PC-9 (cell line): ENCODE data around the gene NXF1. TPM values are rescaled to one million over a fixed set of nuclear protein-coding genes. Genes with fewer than 3 reads are reported as not detected.
"Not testable (repeated sequence)": the region's sequence is repeated elsewhere in the genome, so short reads cannot be mapped to it uniquely, and the experiment has no call there.

Experiments
- BruUV-seq: library from RNA; stranded (reverse); fragments of 400-500 nt; replicated peaks from 2 replicates; lab custom pipeline; 2021; lab: Mats Ljungman, UMichigan
- CTCF ChIA-PET: fragments of 300-600 bp; sonication (Branson Sonifier 250); formaldehyde crosslinking; loops from one replicate; lab custom pipeline; 2022; ENCODE audit warnings: antibody characterized with exemption; lab: Charles Lee
- POLR2A ChIA-PET: fragments of 300-600 bp; sonication (Branson Sonifier 250); formaldehyde crosslinking; loops from one replicate; lab custom pipeline; 2022; ENCODE audit warnings: antibody characterized with exemption; ENCODE audit not compliant: unreplicated experiment; lab: Charles Lee
- DNase-seq, 2 experiments: peaks; one replicate each; pipeline versions ENCODE4 v3.0.0 to v3.0.0-alpha.2; 2015 to 2022; ENCODE audit warnings: mixed read lengths in 1 of 2
- H2AFZ ChIP-seq: fragments of 200-600 bp; sonication (generic); 2 replicates; pipeline ENCODE4 v1.8.1; 2017; ENCODE audit warnings: antibody characterized with exemption
- H3F3A ChIP-seq: fragments of 200-600 bp; sonication (generic); 2 replicates; pipeline ENCODE4 v1.8.1; 2017; ENCODE audit warnings: antibody characterized with exemption, mild to moderate bottlenecking, low read depth; ENCODE audit not compliant: insufficient read depth
- H3K27ac ChIP-seq: fragments of 200-600 bp; sonication (generic); 2 replicates; pipeline ENCODE4 v1.6.1; 2016; ENCODE audit warnings: mixed run types
- H3K27me3 ChIP-seq: fragments of 200-600 bp; sonication (generic); 2 replicates; pipeline ENCODE4 v1.6.1; 2016; ENCODE audit warnings: low read depth, mixed run types; ENCODE audit not compliant: insufficient read depth
- H3K36me3 ChIP-seq: fragments of 200-600 bp; sonication (generic); 2 replicates; pipeline ENCODE4 v1.6.1; 2016; ENCODE audit warnings: low read depth, mixed run types
- H3K4me1 ChIP-seq: fragments of 200-600 bp; sonication (generic); replicated peaks from 2 replicates; pipeline ENCODE4 v1.6.1; 2016; ENCODE audit warnings: mixed run types; ENCODE audit not compliant: insufficient read depth
- H3K4me2 ChIP-seq: fragments of 200-600 bp; sonication (generic); 2 replicates; pipeline ENCODE4 v1.6.1; 2017; ENCODE audit warnings: mixed run types
- H3K4me3 ChIP-seq: fragments of 200-600 bp; sonication (generic); 2 replicates; pipeline ENCODE4 v1.6.1; 2016; ENCODE audit warnings: mixed run types
- H3K79me2 ChIP-seq: fragments of 200-600 bp; sonication (generic); 2 replicates; pipeline ENCODE4 v1.6.1; 2017; ENCODE audit warnings: low read depth, mixed run types
- H3K9me2 ChIP-seq: fragments of 200-600 bp; sonication (generic); 2 replicates; pipeline ENCODE4 v1.8.1; 2017; ENCODE audit warnings: mild to moderate bottlenecking; ENCODE audit not compliant: insufficient read depth
- H3K9me3 ChIP-seq: fragments of 200-600 bp; sonication (generic); 2 replicates; pipeline ENCODE4 v1.8.1; 2016; ENCODE audit warnings: low read depth; ENCODE audit not compliant: insufficient read depth
- H4K20me1 ChIP-seq: fragments of 200-600 bp; sonication (generic); 2 replicates; pipeline ENCODE4 v1.8.1; 2017; ENCODE audit not compliant: insufficient read depth
- EZH2 ChIP-seq: fragments of 200-600 bp; sonication (generic); IDR thresholded peaks from 2 replicates; pipeline ENCODE4 v1.8.0; 2017; ENCODE audit warnings: antibody characterized with exemption, low read depth
- intact Hi-C: fragments of 100-400 bp; cut with micrococcal nuclease; formaldehyde crosslinking; loops from one replicate; pipeline ENCODE4 v1.10.0; 2022; ENCODE audit not compliant: unreplicated experiment
- total RNA-seq: library from RNA; stranded (reverse); gene quantifications from 2 replicates; pipeline ENCODE4 v1.2.3, GENCODE V29; 2021
- TF ChIP-seq, protein P1 (sequence below): fragments of 200-600 bp; sonication (generic); conservative IDR thresholded peaks from 2 replicates; pipeline ENCODE4 v1.6.1; 2017; ENCODE audit warnings: mixed run types, antibody characterized with exemption, mild to moderate bottlenecking, moderate library complexity

NXF1 gene
- total RNA-seq, 1 experiment from 2014 or later = 56.1 TPM

DNA sequence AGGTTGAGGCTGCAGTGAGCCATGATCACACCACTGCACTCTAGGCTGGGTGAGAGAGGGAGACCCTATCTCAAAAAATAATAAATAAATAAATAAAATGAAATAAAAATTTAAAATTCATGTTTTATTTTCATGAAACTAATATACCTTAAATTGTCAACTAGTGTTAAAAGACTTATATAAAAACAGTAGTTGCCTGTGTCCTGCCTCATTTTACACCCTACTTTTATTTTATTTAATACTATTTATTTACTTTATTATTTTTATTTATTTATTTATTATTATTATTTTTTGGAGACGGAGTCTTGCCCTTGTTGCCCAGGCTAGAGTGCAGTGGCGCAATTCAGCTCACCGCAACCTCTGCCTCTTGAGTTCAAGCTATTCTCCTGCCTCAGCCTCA lies 38.9 kb upstream of the NXF1 start:
- BruUV-seq = no TSS peak

DNA sequence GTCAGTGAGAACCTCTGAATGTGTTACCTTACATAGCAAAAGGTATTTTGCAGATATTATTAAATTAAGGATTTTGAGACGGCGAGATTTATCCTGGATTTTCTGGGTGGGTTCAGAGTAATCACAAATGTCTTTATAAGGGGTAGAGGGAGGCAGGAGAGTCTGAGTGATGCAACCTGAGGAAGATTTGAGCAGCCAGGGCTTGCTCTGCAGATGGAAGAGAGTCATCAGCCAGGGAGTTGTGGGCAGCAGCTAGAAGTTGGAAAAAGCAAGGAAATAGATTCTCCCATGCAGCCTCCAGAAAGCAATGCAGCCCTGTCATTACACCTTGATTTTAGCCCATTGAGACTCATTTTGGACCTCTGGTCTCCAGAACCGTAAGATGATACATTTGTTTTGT lies 38.2 kb upstream of the NXF1 start:
- H4K20me1 ChIP-seq = no peaks in the 10 kb centered on the region
- no TSS peak for BruUV-seq
- no peak overlapping the region for H3K4me2 ChIP-seq
- no peaks in the 10 kb centered on the region for H3K36me3 ChIP-seq
- no peak overlapping the region for H2AFZ ChIP-seq
- no peak for TF ChIP-seq EZH2
- TF ChIP-seq, protein P1, sequence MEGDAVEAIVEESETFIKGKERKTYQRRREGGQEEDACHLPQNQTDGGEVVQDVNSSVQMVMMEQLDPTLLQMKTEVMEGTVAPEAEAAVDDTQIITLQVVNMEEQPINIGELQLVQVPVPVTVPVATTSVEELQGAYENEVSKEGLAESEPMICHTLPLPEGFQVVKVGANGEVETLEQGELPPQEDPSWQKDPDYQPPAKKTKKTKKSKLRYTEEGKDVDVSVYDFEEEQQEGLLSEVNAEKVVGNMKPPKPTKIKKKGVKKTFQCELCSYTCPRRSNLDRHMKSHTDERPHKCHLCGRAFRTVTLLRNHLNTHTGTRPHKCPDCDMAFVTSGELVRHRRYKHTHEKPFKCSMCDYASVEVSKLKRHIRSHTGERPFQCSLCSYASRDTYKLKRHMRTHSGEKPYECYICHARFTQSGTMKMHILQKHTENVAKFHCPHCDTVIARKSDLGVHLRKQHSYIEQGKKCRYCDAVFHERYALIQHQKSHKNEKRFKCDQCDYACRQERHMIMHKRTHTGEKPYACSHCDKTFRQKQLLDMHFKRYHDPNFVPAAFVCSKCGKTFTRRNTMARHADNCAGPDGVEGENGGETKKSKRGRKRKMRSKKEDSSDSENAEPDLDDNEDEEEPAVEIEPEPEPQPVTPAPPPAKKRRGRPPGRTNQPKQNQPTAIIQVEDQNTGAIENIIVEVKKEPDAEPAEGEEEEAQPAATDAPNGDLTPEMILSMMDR = no peak
- intact Hi-C loops = loop anchor here (5.0 kb wide), 2 partner anchors 136 to 291 kb away; partner anchors contain the start of genes BSCL2 and GNG3
- no peaks in the 10 kb centered on the region for H3K27me3 ChIP-seq
- H3F3A ChIP-seq = peaks cover 39% of the 10 kb centered on the region
- ChIA-PET CTCF (no interaction called here), POLR2A (no interaction called here)
- H3K27ac ChIP-seq = no peak overlapping the region
- DNase-seq = peak in 1 of 2 experiments; percentile 26
- no peaks in the 10 kb centered on the region for H3K9me3 ChIP-seq
- H3K9me2 ChIP-seq = no peaks in the 10 kb centered on the region
- H3K4me1 ChIP-seq = peaks cover 8% of the 10 kb centered on the region
- no peak overlapping the region for H3K4me3 ChIP-seq
- H3K79me2 ChIP-seq = peaks cover 9% of the 10 kb centered on the region

More for the DNA sequence above, 38.9 kb upstream of the NXF1 start:
- Histone ChIP-seq H3K9me2 (no peaks in the 10 kb centered on the region), H3K9me3 (no peaks in the 10 kb centered on the region), H3K4me2 (no peak overlapping the region), H3K4me1 (peaks cover 8% of the 10 kb centered on the region), H3K27me3 (no peaks in the 10 kb centered on the region), H3F3A (peaks cover 38% of the 10 kb centered on the region), H3K36me3 (no peaks in the 10 kb centered on the region), H4K20me1 (no peaks in the 10 kb centered on the region), H3K27ac (no peak overlapping the region), H3K4me3 (no peak overlapping the region), H2AFZ (no peak overlapping the region), H3K79me2 (peaks cover 2% of the 10 kb centered on the region)
- ChIA-PET CTCF (no interaction called here), POLR2A (no interaction called here)
- no peak for DNase-seq
- TF ChIP-seq, protein P1 = no peak
- TF ChIP-seq EZH2 = no peak
- intact Hi-C loops = loop anchor here (5.0 kb wide), 2 partner anchors 137 to 292 kb away; partner anchors contain the start of genes BSCL2 and GNG3

DNA sequence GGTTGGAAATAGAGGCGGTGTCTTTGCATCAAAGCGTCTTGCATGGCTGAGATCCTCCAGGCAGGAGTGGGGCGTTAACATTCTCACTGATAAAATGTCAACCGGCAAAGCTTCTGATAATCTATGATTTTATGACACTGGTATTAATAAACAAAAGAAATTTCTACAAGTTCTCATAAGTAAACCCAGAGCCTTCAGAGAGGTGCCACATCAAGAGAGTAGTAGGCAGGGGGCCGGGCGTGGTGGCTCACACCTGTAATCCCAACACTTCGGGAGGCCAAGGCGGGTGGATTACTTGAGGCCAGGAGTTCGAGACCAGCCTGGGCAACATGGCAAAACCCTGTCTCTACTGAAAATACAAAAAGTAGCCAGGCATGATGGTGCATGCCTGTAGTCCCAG lies 37.7 kb upstream of the NXF1 start:
- intact Hi-C loops = loop anchor here (1.0 to 5.0 kb wide), 3 partner anchors 9 to 291 kb away; partner anchors contain the start of genes BSCL2 and GNG3
- H3K4me2 ChIP-seq = peak overlapping the region; percentile 88
- H2AFZ ChIP-seq, H3K9me2 ChIP-seq, H3K27me3 ChIP-seq, H3K27ac ChIP-seq, H3K36me3 ChIP-seq, BruUV-seq, H4K20me1 ChIP-seq, DNase-seq, H3K9me3 ChIP-seq: not testable (repeated sequence)
- peaks cover 14% of the 10 kb centered on the region for H3K4me1 ChIP-seq
- H3K79me2 ChIP-seq = peaks cover 15% of the 10 kb centered on the region
- peak overlapping the region; percentile 59; the same call in 1 of the 2 replicates for H3K4me3 ChIP-seq
- peaks cover 34% of the 10 kb centered on the region for H3F3A ChIP-seq
- CTCF ChIA-PET = interaction anchor here (0.9 kb wide), 1 partner anchor 11 kb away, joined by 3 read pairs; no protein-coding TSS in a partner anchor
- POLR2A ChIA-PET = interaction anchor here (0.7 to 0.8 kb wide), 2 partner anchors 8 to 996 kb away, joined by 4 to 5 read pairs; no protein-coding TSS in a partner anchor
